HepG2 (cell line): ENCODE data around the gene MDFI. TPM values are rescaled to one million over a fixed set of nuclear protein-coding genes. Genes with fewer than 3 reads are reported as not detected.

Experiments used
- ATAC-seq: fragments of 200-7000 bp; cut with Tn5 transposase; 3 replicates; pipeline ENCODE4 v1.9.1; 2020; ENCODE audit warnings: mild to moderate bottlenecking, moderate library complexity
- BruUV-seq: library from RNA; stranded (reverse); fragments of 400-500 nt; replicated peaks from 2 replicates; lab custom pipeline; 2021; lab: Mats Ljungman, UMichigan
- CTCF ChIA-PET: fragments of 300-600 bp; formaldehyde crosslinking; extraction: SDS; loops from one replicate; lab custom pipeline; 2021; ENCODE audit warnings: low total read pairs, inconsistent platforms, low intra/inter-chr PET ratio; lab: Yijun Ruan, JAX
- POLR2A ChIA-PET: fragments of 350-600 bp; sonication (Branson Sonifier 250); formaldehyde crosslinking; loops from one replicate; lab custom pipeline; 2020; ENCODE audit warnings: antibody characterized with exemption, inconsistent platforms; lab: Yijun Ruan, JAX
- DNase-seq: peaks from one replicate; pipeline ENCODE4 v3.0.0-alpha.2; 2015; ENCODE audit warnings: low spot score
- FAIRE-seq: peaks from 3 replicates; lab custom pipeline; 2011; peaks lifted over from hg19 to GRCh38; lab: Jason Lieb, UNC
- H2AFZ ChIP-seq: one replicate; pipeline ENCODE4 v1.6.1; 2011; ENCODE audit warnings: low read length, inconsistent platforms
- H3K27ac ChIP-seq: fragments of 300-600 bp; 3 replicates; pipeline ENCODE4 v1.8.0; 2011; ENCODE audit warnings: mixed run types, mild to moderate bottlenecking, mixed read lengths, low read length, inconsistent platforms; ENCODE audit not compliant: insufficient read depth; ENCODE audit errors: extremely low read length
- H3K27me3 ChIP-seq, 2 experiments: fragments of 200-600 bp in 1 of 2; 2 replicates in 1 of 2; 3 replicates in 1 of 2; pipeline versions ENCODE4 v1.6.0 to v1.8.0; 2011; ENCODE audit warnings: low read length in 2 of 2, mild to moderate bottlenecking in 2 of 2, moderate library complexity in 2 of 2, inconsistent platforms in 1 of 2; ENCODE audit not compliant: insufficient read depth in 2 of 2, control insufficient read depth in 1 of 2
- H3K36me3 ChIP-seq, 2 experiments: fragments of 200-600 bp in 1 of 2; replicated peaks in 1 of 2; 2 replicates in 1 of 2; 3 replicates in 1 of 2; pipeline versions ENCODE4 v1.5.1 to v1.8.0; 2011; ENCODE audit warnings: low read length in 2 of 2, inconsistent platforms in 1 of 2; ENCODE audit not compliant: insufficient read depth in 2 of 2, control insufficient read depth in 1 of 2
- H3K4me1 ChIP-seq: 2 replicates; pipeline ENCODE4 v1.5.1; 2012; ENCODE audit warnings: low read length, inconsistent platforms; ENCODE audit not compliant: insufficient read depth
- H3K4me2 ChIP-seq: 2 replicates; pipeline ENCODE4 v1.6.0; 2011; ENCODE audit warnings: low read depth, low read length, inconsistent platforms
- H3K4me3 ChIP-seq, 3 experiments: fragments of 200-600 bp in 1 of 3; sonication (generic), shearing (Covaris generic) in 1 of 3; replicated peaks in 1 of 3; 2 replicates each; pipeline ENCODE4 v1.5.1; 2011 to 2016; ENCODE audit warnings: low read length in 3 of 3, inconsistent platforms in 2 of 3, low read depth in 2 of 3, mild to moderate bottlenecking in 2 of 3, control low read depth in 1 of 3, mixed read lengths in 1 of 3; ENCODE audit not compliant: insufficient read depth in 1 of 3
- H3K79me2 ChIP-seq: one replicate; pipeline ENCODE4 v1.6.1; 2011; ENCODE audit warnings: low read length, inconsistent platforms; ENCODE audit not compliant: insufficient read depth
- H3K9ac ChIP-seq: 2 replicates; pipeline ENCODE4 v1.6.0; 2011; ENCODE audit warnings: mild to moderate bottlenecking, low read depth, low read length, inconsistent platforms; ENCODE audit not compliant: insufficient read depth
- H3K9me3 ChIP-seq: 2 replicates; pipeline ENCODE4 v1.5.1; 2012; ENCODE audit warnings: mild to moderate bottlenecking, low read length
- H4K20me1 ChIP-seq: 2 replicates; pipeline ENCODE4 v1.6.0; 2011; ENCODE audit warnings: inconsistent platforms, mild to moderate bottlenecking, low read length, moderate library complexity; ENCODE audit not compliant: insufficient read depth
- GPBP1L1 ChIP-seq: sonication (generic); formaldehyde crosslinking; IDR thresholded peaks from 2 replicates; pipeline ENCODE4 v1.5.0; 2020; ENCODE audit warnings: mild to moderate bottlenecking, missing genetic modification reagents
- HOXA7 ChIP-seq: sonication (generic); formaldehyde crosslinking; IDR thresholded peaks from 2 replicates; pipeline ENCODE4 v1.8.1; 2022; ENCODE audit warnings: mild to moderate bottlenecking, missing genetic modification reagents, moderate library complexity
- MEF2D ChIP-seq: sonication (generic); formaldehyde crosslinking; IDR thresholded peaks from 2 replicates; pipeline ENCODE4 v1.5.1; 2020; ENCODE audit warnings: mild to moderate bottlenecking, missing genetic modification reagents
- MTERF4 ChIP-seq: sonication (generic); formaldehyde crosslinking; IDR thresholded peaks from 2 replicates; pipeline ENCODE4 v1.8.0; 2023; ENCODE audit warnings: mild to moderate bottlenecking, missing genetic modification reagents
- NFE2 ChIP-seq: sonication (generic); formaldehyde crosslinking; IDR thresholded peaks from 2 replicates; pipeline ENCODE4 v1.4.0; 2020; ENCODE audit warnings: missing genetic modification reagents
- PTBP1 ChIP-seq: fragments of 200-400 bp; formaldehyde crosslinking; IDR thresholded peaks from 2 replicates; pipeline ENCODE4 v1.6.1; 2018; ENCODE audit warnings: low read length, low read depth; ENCODE audit not compliant: poor library complexity, severe bottlenecking
- RERE ChIP-seq: IDR thresholded peaks from 2 replicates; pipeline ENCODE4 v1.6.1; 2016; ENCODE audit warnings: low read depth, missing genetic modification reagents, missing compliant biosample characterization
- TBL1XR1 ChIP-seq: fragments of 150-350 bp; IDR thresholded peaks from 2 replicates; pipeline ENCODE4 v1.6.1; 2014; ENCODE audit warnings: borderline replicate concordance, low read length; ENCODE audit not compliant: partially characterized antibody
- WGBS: methylation state at CpG from one replicate; pipeline ENCODE4 v1.1.6; 2017; ENCODE audit warnings: low lambda C conversion rate; 5-methylcytosine and 5-hydroxymethylcytosine counted together
- in situ Hi-C: cut with HindIII; loops from 2 replicates; pipeline ENCODE4 v1.10.0; 2017; ENCODE audit warnings: low pct_unique_long_range_greater_than_20kb; ENCODE audit not compliant: extremely low pct_ligation_motif_present
- intact Hi-C: fragments of 100-400 bp; cut with micrococcal nuclease; formaldehyde crosslinking; loops from one replicate; pipeline ENCODE4 v1.10.0; 2022; ENCODE audit not compliant: unreplicated experiment
- polyA plus RNA-seq, 8 experiments: library from polyadenylated mRNA; depleted of rRNA in 3 of 8; stranded (reverse) in 7 of 8; unstranded in 1 of 8; fragments of >200 nt; fragmentation: Illumina TruSeq in 4 of 8; extraction: Trizol in 4 of 8; gene quantifications; 2 replicates each; pipeline versions ENCODE4 v1.2.1 to v1.2.3, GENCODE V29; 2011 to 2016; ENCODE audit warnings: low read depth in 4 of 8, missing spikeins in 1 of 8, mixed read lengths in 1 of 8; ENCODE audit not compliant: insufficient read depth in 1 of 8
- total RNA-seq, 5 experiments: library from RNA; depleted of rRNA; stranded (reverse); fragments of >200 nt; fragmentation: Illumina TruSeq; extraction: Trizol; gene quantifications; 2 replicates each; pipeline ENCODE4 v1.2.3, GENCODE V29; 2016; ENCODE audit warnings: low read depth in 1 of 5

Gene MDFI
- total and polyA plus RNA-seq, 2 of the 13 experiments (the other 11 are each of a cell fraction or from before 2014, with no cell fraction given): 0.28 TPM; not detected in 1

DNA sequence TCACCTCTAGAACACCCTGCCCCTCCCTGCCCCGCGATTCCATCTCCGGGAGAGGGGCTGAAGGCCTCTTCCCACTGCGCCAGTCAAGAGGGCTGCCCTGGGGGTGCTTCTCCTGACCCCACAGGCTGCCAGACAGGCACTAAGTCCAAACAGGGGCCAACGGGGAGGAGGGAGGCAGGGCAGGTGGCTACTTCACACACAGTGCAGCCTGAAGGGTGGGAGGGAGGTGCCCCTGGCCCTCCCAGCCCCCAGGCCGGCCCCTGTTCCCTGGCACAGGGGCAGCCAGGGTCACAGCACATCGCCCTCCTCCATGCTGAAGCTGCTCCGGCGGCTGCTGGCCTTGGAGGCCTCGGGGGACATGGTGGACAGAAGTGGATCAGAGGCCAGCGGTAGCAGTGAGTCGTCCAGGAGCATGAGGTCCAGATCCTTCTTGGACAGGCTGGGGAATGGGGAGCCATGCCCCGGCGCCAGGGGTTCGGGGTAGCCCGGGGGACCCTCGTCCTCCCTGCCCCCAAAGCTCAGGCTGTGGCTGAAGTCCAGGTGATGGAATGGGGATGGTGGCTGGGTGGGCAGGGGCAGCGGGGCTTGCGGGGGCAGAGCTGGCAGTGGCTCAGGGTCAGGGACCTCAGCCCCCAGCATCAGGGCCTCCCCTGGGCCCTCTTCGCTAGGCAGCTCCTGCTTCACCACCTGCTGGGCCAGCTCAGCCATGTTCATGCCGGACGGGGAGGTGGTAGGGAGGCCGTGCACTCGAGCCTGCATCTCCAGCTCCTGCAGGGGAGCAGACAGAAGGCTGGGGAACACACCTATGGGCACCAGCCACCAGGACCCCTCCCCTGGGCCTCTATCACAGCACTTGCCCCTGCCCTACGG lies 46.3 kb downstream of the MDFI start:
- Histone ChIP-seq H3K4me3 (no peak overlapping the region), H3K9ac (no peak overlapping the region), H3K9me3 (no peaks in the 10 kb centered on the region), H3K27me3 (peaks cover 7 to 17% of the 10 kb centered on the region in 2 experiments; a peak in 3 of 5 replicates), H3K27ac (no peak overlapping the region), H3K79me2 (no peaks in the 10 kb centered on the region), H3K4me2 (no peak overlapping the region), H3K4me1 (peaks cover 25% of the 10 kb centered on the region), H4K20me1 (no peaks in the 10 kb centered on the region), H2AFZ (no peak overlapping the region), H3K36me3 (peaks cover 5 to 7% of the 10 kb centered on the region in 2 experiments; a peak in 1 of 5 replicates)
- WGBS: 93% methylated on average over 17 of the region's 25 CpGs
- DNase-seq (no peak), ATAC-seq (no peak), FAIRE-seq (no peak)
- no TSS peak for BruUV-seq
- CTCF ChIA-PET: interaction anchor here (1.1 to 6.0 kb wide), 6 partner anchors 27 to 317 kb away, joined by 3 to 154 read pairs (median 4); no protein-coding TSS in a partner anchor
- POLR2A ChIA-PET: no interaction called here
- intact Hi-C loops: loop anchor here (5.0 kb wide), 1 partner anchor 377 kb away; no protein-coding TSS in a partner anchor
- in situ Hi-C loops: loop anchor here (5.0 kb wide), 3 partner anchors 82 to 312 kb away; no protein-coding TSS in a partner anchor
- TF ChIP-seq MEF2D (CRISPR knock-in tag) (no peak), MTERF4 (CRISPR knock-in tag) (no peak), NFE2 (no peak), RERE (CRISPR knock-in tag) (no peak), PTBP1 (no peak), HOXA7 (CRISPR knock-in tag) (no peak), TBL1XR1 (no peak), GPBP1L1 (CRISPR knock-in tag) (no peak)
